Fibroblast of skin of left quadriceps (primary cell): ENCODE measurements around the gene CDH5.
"Not testable (repeated sequence)": the region's sequence is repeated elsewhere in the genome, so short reads cannot be mapped to it uniquely, and the experiment has no call there.

ENCODE experiments used
- DNase-seq, 2 experiments: peaks; one replicate each; pipeline ENCODE4 v3.0.0-alpha.2; 2013; ENCODE audit warnings: low read depth in 2 of 2

CDH5 gene

GRCh38 chr16:66437391-66437945 lies 71.0 kb downstream of the CDH5 start:
- no peak for DNase-seq

GRCh38 chr16:66438536-66438935 lies 72.0 kb downstream of the CDH5 start:
- DNase-seq: no peak

- DNase-seq: no peak
These were observed 72.7 kb downstream of the CDH5 start for GRCh38 chr16:66439051-66439730.

GRCh38 chr16:66440271-66440802 lies 73.8 kb downstream of the CDH5 start:
- DNase-seq: no peak

GRCh38 chr16:66440970-66441369 lies 74.5 kb downstream of the CDH5 start:
- no peak for DNase-seq

GRCh38 chr16:66441586-66442375 lies 75.3 kb downstream of the CDH5 start:
- DNase-seq: no peak

GRCh38 chr16:66442502-66443268 lies 76.2 kb downstream of the CDH5 start:
- no peak for DNase-seq

GRCh38 chr16:66443269-66443652 lies 76.8 kb downstream of the CDH5 start:
- DNase-seq: no peak

- DNase-seq: no peak
These were observed 77.6 kb downstream of the CDH5 start for GRCh38 chr16:66444049-66444481.

- no peak for DNase-seq
These were observed 80.2 kb downstream of the CDH5 start for GRCh38 chr16:66446737-66447136.

- no peak for DNase-seq
These were observed 81.0 kb downstream of the CDH5 start for GRCh38 chr16:66447491-66447890.

GRCh38 chr16:66451548-66451947 lies 85.1 kb downstream of the CDH5 start:
- DNase-seq: no peak

- not testable (repeated sequence) for DNase-seq
These were observed 86.7 kb downstream of the CDH5 start for GRCh38 chr16:66453230-66453629.
